HG03432 (cell line): ENCODE data around the gene TFR2.
"Not testable (repeated sequence)": the region's sequence is repeated elsewhere in the genome, so short reads cannot be mapped to it uniquely, and the experiment has no call there.

Experiments
- ATAC-seq: cut with Tn5 transposase; IDR thresholded peaks from one replicate; pipeline ENCODE4 v1.9.1; 2021; ENCODE audit warnings: mild to moderate bottlenecking, moderate library complexity; ENCODE audit not compliant: unreplicated experiment

TFR2 gene

DNA sequence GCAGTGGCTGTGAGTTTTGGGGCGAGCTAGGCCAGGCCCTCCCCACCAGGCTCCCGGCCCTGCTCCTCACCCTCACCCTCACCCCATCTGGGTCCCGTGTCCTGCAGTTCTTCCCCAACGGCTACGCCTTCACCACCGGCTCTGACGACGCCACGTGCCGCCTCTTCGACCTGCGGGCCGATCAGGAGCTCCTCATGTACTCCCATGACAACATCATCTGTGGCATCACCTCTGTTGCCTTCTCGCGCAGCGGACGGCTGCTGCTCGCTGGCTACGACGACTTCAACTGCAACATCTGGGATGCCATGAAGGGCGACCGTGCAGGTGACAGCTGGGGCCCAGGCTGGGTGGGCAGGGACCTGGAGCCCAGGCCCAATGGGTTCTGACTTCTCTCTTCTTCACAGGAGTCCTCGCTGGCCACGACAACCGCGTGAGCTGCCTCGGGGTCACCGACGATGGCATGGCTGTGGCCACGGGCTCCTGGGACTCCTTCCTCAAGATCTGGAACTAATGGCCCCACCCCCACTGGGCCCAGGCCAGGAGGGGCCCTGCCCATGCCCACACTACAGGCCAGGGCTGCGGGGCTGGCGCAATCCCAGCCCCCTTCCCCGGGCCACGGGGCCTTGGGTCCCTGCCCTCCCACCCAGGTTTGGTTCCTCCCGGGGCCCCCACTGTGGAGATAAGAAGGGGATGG is 37.1 kb upstream of the TFR2 start:
- ATAC-seq, result no peak

DNA sequence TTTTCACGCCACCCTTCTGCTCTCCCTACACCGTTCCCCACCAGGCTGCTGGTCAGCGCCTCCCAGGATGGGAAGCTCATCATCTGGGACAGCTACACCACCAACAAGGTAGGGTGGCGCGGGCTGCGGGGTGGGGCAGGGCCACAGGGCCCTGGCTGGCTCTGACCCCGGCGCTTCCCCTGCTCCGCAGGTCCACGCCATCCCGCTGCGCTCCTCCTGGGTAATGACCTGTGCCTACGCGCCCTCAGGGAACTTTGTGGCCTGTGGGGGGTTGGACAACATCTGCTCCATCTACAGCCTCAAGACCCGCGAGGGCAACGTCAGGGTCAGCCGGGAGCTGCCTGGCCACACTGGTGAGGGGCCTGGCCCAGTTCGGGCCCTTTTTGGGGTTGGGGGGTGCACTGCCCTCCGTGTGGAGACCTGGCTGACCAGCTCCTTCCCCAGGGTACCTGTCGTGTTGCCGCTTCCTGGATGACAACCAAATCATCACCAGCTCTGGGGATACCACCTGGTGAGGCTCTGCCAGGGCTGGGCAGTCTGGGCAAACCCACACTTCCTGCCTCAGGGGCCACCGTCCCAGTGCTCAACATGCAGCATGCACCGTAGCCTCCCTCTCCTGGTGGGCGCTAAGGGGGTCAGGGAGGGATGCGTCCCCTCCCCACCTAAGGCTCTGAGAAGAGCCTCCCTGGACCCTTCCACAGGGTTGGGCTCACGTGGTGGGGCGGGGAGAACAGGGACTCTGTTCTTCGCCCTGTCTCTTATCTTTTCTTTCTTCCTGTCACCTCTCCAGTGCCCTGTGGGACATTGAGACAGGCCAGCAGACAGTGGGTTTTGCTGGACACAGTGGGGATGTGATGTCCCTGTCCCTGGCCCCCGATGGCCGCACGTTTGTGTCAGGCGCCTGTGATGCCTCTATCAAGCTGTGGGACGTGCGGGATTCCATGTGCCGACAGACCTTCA is 36.2 kb upstream of the TFR2 start:
- ATAC-seq, result no peak

DNA sequence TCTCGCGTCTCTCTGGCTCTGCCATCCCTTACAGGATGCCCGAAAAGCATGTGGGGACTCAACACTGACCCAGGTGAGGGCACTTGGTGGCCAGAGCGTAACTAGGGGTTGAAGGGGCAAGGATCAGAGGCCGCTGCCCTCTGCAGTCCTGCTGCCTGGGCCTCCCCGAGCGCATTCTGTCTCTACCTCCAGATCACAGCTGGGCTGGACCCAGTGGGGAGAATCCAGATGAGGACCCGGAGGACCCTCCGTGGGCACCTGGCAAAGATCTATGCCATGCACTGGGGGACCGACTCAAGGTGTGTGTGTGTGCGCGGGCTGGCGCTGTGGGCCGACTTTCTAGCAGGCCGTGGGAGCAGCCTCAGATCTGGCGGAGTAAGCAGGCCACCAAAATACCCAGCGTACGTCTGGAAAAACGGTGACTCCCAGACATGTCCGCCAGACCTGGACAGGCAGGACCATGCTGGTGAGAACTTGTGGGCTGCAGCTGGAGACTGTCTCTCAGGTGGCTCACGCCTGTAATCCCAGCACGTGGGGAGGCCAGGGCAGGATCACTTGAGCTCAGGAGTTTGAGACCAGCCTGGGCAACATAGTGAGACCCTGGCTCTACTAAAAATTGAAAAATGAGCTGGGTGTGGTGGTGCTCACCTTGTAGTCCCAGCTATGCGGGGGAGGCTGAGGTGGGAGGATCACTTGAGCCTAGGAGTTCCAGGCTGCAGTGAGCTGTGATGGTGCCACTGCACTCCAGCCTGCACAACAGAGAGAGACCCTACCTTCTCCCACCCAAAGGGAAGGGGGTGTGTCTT is 35.4 kb upstream of the TFR2 start:
- ATAC-seq, result no peak

DNA sequence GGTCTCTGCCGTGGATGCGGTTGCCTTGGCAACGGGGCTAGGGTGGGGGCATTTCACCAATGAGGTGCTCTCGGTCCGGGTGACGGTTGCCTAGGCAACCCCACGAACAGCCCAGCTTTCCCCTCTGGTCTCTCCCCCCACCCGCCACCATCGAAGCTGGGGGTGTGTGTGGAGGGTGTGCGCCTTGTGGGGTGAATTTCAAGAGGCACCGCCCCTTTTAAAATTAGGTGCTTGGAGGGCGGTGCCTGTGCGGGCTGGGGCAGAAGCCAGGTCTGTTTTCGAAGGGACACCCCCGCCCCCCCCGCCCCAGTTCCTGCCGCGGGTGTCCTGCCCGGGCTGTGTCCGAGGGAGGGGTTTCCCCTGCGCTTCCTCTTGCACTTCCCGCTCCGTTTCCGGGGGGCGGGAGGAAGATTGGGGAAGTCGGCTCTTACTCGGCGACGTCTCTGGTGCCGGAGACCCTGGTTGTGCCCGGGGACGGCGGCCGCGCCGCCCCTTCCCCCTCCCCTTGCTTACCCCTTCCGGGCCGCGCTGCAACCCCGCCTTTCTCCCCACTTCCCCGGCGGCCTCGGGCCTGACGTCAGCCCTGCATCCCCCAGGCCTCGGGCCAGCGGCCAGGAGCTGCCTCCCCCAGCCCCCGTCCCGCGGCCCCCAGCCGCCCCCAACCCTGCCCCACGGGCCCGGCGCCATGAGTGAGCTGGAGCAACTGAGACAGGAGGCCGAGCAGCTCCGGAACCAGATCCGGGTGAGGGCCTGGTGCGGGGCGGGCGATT is 34.4 kb upstream of the TFR2 start:
- peak; percentile 34 for ATAC-seq

DNA sequence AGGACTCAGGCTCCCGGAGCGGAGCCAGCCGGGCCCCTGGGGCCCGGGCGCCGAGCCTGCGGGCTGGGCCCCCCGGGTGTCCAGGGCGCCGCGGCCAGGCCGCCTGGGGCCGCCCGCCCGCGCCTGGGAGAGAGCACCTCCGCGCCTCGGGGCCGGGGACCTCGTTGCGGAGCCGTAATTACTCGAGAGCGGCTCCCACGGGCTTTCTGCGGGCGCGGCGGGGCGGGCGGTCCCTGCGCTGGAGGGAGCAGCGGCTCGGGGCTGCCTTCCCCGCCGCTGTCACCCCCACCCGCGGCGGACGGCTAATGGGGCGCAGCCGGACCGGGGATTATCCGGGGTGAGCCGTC is 33.7 kb upstream of the TFR2 start:
- ATAC-seq, result no peak

DNA sequence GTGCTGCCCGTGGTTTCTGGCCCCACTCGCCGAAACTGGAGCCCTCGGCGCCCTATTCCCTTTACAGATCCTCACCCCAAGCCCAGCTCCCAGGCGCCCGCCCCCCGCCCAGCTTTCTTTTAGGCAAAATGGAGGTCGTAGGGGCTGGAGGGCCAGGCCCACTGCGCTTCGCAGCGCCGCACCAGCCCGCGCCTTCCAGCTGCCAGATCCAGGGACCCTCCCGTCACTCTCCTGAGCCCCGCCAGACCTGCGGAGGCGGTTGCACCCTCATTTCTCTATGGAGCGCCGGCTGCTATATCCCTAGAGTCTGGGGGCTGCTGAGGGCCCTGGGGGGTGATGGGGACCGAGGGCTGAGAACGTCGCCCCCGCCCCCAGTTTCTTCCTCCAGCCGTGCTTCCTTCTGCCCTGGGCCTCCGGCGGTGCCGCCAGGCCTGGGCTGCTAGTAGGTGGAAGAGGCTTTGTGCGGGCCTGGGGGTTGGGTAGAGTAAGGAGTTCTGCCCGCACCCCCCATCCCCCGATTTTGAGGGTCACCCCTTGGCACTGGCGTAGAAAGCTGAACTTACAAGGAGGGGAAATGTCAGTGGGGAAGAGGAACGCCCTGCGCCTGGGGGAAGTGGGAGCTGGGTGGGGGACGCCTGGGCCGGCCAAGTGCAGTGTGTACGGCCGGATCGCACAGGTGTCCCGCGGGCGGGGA is 33.2 kb upstream of the TFR2 start:
- no peak for ATAC-seq

DNA sequence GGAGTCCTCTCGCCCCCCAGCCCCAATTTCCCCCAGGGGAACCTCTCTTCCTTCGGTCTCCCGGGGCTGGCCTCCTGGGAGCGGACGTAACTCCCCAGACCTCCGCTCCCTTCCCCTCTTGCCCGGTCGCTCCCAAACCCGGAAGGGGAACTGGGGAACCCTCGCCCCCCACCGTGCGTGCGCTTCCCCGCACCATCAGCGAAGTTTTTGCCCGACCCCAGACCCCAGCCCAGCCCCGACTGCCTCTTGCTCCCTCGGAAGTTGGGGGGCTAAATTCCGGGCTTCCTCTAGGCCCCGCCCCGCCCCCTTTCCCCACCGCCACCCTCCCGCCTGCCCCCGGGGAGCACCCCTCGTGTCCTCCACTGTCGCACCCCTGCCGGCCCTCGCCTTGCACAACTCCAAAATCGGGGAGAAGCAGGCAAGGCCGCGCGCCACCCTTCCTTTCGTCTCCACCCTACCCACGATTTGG is 32.6 kb upstream of the TFR2 start:
- ATAC-seq, result peak; percentile 1

DNA sequence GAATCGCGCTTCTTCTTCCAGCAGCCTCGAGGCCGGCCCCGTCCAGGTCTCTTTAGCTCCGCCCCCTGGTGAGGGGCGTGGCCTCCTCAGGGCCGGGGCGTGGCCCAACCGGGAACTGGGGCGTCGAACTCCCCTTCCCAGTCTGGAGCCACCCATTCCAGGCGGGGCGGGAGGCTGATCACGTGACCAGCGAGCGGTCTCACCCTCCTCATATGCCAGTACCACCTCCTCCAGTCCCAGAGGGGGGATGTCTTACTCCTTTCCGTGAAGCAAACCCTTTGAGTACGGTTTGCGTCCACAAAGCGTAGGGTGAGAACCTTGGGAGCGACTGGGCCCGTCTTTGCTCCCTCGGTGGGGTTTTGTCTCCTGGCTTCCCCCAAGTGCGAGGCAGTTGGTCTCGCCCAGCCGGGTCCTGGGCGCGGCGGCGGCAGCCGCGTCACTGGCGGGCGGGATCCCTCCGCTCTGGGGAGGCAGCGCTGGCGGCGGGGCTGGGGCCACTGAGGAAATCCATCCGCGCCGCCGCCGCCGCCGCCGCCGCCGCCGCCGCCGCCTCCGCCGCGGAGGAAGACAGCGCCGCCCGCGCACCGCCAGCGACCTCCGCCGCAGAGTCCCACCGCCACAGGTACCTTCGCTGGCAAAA is 32.1 kb upstream of the TFR2 start, which contains the start of gene GNB2:
Gene GNB2, plus strand, starts transcription at position 439 of the 640 bp plus-strand sequence. CDS start 2,526 bp downstream, outside the sequence.
- ATAC-seq, result peak; percentile 62

DNA sequence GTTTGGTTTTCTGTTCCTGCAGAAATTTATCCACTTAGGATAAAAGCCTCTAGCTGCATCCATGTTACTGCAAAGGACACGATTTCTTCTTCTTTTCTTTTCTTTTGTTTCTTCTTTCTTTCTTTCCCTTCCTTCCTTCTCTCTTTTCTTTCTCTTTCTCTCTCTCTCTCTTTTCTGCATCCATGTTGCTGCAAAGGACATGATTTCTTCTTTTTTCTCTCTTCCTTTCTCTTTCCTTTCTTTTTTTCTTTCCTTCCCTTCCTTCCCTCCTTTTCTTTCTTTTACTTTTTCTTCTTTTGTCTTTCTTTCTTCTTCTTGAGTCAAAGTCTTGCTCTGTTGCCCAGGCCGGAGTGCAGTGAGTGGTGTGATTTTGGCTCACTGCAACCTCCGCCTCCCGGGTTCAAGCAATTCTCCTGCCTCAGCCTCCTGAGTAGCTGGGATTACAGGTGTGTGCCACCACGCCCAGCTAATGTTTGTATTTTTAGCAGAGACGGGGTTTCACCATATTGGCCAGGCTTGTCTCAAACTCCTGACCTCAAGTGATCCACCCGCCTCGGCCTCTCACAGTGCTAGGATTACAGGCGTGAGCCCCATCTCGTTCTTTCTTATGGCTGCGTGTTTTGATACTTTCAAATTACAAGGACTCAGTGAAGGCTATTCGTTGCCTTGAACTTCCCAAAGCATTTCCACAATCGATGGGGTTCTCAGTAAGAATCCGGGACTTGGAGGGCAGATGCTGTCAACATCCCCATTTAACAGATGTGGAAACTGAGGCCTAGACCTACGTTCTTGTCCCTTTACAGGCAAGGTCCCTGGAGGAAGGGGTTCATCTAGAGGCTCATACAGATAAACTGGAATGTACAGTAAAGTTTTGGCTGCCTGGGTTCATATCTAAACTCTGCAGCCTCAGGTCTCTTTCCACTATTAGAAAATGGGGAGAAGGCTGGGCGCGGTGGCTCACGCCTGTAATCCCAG is 30.3 kb upstream of the TFR2 start:
- ATAC-seq, result no peak

DNA sequence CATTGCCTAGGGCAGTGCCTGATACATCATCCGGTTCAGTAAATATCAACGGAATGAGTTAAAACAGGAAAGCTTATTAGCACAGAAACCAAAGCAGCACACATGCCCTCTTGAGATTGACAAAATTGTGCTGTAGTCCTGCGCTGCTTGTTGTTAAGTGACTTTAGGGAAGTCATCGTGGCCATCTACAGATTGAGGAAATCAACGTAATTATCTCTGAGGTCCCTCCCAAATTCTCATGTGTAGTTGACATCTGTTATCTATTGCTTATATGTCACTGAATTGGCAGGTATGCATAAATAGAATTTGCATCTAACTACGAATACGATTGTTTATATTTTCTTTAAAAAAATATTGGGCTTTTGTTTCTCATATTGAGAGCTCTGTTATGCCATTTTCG is 28.7 kb upstream of the TFR2 start:
- ATAC-seq, result no peak

DNA sequence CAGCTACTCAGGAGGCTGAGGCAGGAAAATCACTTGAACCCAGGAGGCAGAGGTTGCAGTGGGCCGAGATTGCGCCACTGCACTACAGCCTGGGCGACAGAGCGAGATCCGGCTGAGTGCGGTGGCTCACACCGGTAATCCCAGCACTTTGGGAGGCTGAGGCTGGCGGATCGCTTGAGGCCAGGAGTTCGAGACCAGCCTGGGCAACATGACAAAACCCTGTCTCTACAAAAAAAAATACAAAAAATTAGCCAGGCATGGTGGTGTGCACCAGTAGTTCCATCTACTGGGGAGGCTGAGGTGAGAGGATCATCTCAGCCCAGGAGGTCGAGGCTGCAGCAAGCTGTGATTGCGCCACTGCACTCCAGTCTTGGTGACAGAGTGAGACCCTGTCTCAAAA is 27.8 kb upstream of the TFR2 start:
- ATAC-seq, result not testable (repeated sequence)

DNA sequence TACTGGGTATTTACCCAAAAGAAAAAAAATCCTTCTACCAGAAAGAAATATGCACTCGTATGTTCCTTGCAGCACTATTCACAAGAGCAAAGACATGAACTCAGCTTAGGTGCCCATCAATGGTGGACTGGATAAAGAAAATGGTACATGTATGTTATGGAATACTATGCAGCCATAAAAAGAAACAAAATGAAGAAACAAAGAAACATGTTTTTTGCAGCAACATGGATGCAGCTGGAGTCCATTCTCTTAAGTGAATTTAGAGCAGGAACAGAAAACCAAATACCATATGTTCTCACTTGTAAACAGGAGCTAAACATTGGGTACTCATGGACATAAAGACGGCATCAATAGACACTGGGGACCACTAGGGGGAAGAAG is 26.7 kb upstream of the TFR2 start:
- no peak for ATAC-seq

DNA sequence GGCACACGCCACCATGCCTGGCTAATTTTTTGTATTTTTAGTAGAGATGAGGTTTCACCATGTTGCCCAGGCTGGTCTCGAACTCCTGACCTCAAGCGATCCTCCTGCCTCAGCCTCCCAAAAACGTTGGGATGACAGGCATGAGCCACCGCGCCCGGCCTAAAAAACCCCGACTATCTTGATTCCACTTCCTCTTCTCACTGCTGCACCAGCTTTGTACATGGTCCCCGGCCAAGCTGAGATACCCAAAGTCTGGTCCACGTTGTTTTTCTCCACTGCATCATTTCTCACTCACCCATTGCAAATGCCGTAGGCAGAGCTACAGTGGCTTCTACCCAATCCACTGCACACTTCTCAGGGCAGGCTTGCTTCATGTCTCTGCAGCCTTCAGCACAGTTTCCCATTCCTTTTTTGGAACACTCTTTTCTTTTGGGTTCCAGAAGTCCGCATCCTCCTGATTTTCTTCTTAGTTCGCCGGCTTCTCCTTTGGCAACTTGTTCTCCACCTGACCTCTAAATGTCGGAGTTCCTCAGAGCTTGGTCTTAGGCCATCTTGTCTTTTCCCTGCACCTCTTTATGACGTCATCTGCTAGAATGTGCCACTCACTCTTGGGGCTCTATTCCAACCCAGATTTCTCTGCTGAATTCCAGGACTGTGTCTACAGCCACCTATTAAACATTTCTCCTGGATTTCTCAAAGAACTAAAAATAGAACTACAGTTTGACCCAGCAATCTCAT is 26.1 kb upstream of the TFR2 start:
- ATAC-seq, result no peak

DNA sequence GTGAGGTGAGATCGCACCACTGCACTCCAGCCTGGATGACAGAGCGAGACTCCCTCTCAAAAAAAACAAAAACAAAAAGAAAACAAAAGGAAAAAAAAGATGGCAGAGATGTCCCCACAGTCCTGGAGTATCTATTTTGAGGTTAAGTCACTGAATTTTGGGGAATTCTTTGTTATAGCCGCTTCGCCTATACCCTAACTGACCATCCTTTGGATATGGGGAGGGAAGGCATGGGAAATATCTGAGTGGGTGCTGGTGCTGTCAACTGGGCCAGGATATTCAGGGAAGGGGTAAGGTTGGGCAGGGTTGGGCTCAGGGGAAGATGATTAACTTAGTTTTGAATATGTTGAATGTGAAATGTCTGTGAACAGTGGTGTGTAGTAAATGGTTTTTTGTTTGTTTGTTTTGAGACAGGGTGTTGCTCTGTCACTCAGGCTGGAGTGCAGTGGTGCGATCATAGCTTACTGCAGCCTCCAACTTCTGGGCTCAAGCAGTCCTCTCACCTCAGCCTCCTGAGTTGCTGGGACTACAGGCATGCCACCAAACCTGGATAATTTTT is 23.9 kb upstream of the TFR2 start:
- ATAC-seq, result no peak

DNA sequence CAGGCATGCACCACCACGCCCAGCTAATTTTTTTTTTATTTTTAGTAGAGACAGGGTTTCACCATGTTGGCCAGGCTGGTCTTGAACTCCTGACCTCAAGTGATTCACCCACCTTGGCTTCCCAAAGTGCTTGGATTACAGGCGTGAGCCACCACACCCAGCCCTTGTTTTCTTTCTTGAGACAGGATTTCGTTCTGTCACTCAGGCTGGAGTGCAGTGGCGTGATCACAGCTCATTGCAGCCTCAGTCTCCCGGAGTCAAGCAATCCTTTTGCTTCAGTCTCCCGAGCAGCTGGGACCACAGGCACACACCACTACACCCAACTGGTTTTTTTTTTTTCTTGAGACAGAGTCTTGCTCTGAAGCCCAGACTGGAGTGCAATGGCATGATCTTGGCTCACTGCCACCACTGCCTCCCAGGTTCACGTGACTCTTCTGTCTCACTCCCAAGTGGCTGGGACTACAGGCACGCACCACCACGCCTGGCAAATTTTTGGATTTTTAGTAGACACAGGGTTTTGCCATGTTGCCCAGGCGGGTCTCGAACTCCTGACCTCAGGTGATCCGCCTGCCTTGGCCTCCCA is 20.9 kb upstream of the TFR2 start:
- ATAC-seq, result not testable (repeated sequence)

DNA sequence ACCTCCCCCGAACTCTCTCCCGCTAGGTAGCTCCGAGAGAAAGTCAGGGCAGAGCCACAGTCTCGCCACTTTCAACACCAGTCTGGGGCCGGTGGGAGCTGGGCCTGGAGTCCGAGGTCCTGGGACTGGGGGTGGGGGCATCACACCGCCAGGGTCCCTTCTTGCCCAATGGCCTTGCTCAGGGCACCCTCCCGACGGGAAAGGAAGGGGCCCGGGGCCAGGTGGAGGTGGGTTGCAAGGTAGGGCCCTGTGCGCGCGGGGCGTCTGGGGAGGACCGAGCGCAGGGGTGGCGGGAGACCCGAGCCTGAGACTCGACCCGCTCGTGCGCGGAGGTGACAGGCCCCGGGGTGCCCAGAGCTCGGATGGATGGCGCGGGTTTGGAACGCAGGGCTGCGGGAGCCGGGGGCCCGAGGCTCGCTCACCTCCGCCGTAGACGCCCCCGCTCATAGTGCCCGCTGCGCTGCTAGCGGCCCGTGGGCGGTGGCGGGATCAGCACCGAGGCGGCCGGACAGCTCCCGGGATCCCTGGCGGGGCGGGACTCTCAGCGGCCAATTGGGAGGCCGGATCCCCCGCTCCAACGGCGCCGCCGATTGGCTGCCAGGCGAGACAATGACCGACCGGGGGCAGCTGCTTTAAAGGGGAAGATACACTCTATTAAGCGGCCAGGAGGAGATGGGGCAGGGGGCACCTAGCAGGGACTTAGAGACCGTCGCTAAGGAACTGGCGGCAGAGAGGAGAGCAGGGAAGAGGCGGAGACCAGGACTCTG is 14.7 kb upstream of the TFR2 start, which contains the start of gene ACTL6B:
Gene ACTL6B, minus strand, starts transcription at position 541 of the 767 bp plus-strand sequence. Its CDS starts 94 bp downstream, at position 447.
- ATAC-seq, result no peak
